ENCODE results near the gene P4HA3. TPM values are rescaled to one million over a fixed set of nuclear protein-coding genes. Genes with fewer than 3 reads are reported as not detected.

Gene P4HA3
- total RNA-seq, 4 donors from 2014 or later = 0.51 to 1.9 (median 0.64) TPM; not detected in 1

DNA sequence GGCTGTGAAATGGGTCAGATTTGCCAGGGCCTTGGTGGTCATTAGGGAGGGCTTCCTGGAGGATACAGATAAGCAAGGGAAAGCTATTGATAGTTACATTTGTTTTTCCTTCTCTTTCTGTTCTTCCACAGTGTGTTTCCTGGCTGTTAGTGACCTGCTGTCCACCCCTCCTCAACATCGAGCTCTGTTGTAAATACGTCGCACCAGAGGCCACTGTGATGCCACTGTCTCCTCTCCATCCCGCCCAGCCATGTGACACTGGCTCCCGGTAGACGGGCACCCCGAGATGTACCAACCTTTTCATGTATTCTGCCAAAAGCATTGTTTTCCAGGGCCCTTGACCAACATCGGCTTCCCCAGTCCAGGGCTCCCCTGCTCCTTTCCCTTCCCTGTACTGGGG is 58.1 kb downstream of the P4HA3 start:
- H3K36me3 ChIP-seq = no peaks in the 10 kb centered on the region
- H3K4me1 ChIP-seq = peaks cover 0 to 4% of the 10 kb centered on the region in 2 donors
- H3K27ac ChIP-seq = no peak overlapping the region
- no peak for DNase-seq
- no peaks in the 10 kb centered on the region for H3K27me3 ChIP-seq
- H3K4me3 ChIP-seq = no peak overlapping the region
- no peaks in the 10 kb centered on the region for H3K9me3 ChIP-seq
- TF ChIP-seq CTCF (IDR thresholded peaks at IDR 0.05) (no peak), POLR2A (IDR thresholded peaks at IDR 0.05) (no peak)
- intact Hi-C loops (cut with DNase I; ENCODE audit: low total_unique reads) = loop anchor here (5.0 to 10.0 kb wide), 2 partner anchors 74 to 131 kb away; no protein-coding TSS in a partner anchor

- Histone ChIP-seq H3K27ac (no peak overlapping the region), H3K27me3 (no peaks in the 10 kb centered on the region), H3K4me1 (no peaks in the 10 kb centered on the region), H3K9me3 (no peaks in the 10 kb centered on the region), H3K4me3 (no peak overlapping the region), H3K36me3 (no peaks in the 10 kb centered on the region)
- intact Hi-C loops (cut with DNase I; ENCODE audit: low total_unique reads) = no loop called here
- TF ChIP-seq POLR2A (IDR thresholded peaks at IDR 0.05) (no peak), CTCF (IDR thresholded peaks at IDR 0.05) (no peak)
- no peak for DNase-seq
Observed at GRCh38 chr11:74249496-74249895, 61.9 kb downstream of the P4HA3 start.

DNA sequence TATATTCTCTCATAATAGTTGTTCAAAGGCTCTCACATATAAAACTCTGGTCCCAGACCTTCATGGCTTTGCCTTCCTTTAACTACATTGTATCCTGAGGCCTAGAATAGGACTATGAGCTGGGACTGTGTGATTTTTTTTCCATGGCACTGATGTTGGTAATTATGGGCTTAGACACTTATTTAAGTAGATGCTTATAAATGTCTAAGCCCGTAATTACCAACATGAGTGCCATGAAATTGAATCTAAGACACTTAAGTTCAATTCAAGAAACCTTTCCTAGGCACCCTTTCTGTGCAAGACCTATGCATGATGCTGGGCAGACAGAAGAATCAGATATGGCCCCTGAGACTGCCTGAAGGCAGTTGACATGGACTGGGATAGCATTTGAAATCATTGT is 63.0 kb downstream of the P4HA3 start:
- H3K4me1 ChIP-seq = no peaks in the 10 kb centered on the region
- H3K9me3 ChIP-seq = no peaks in the 10 kb centered on the region
- H3K27me3 ChIP-seq = no peaks in the 10 kb centered on the region
- no peaks in the 10 kb centered on the region for H3K36me3 ChIP-seq
- intact Hi-C loops (cut with DNase I; ENCODE audit: low total_unique reads) = no loop called here
- no peak for DNase-seq
- TF ChIP-seq CTCF (IDR thresholded peaks at IDR 0.05) (no peak), POLR2A (IDR thresholded peaks at IDR 0.05) (no peak)
- no peak overlapping the region for H3K4me3 ChIP-seq
- H3K27ac ChIP-seq = no peak overlapping the region

DNA sequence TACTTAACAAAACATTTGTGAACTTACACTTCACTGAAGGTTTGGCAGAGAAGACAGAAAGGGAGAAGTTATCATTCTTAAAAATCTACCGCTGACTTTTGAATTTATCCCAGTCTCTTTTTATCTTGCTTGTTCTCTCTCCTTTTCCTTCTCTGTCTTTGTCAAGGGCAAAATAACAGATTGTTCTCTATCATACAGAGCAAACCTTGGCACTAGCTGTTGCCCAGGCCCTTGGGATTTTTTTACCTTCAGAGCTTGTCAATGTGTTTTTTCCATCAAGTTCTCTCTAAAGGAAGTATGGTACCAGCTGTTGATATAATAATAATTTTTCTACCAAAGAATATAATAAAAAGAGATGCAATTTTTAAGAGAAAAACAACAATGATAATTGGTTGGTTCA is 73.2 kb downstream of the P4HA3 start:
- H3K36me3 ChIP-seq = no peaks in the 10 kb centered on the region
- DNase-seq = no peak
- TF ChIP-seq POLR2A (IDR thresholded peaks at IDR 0.05) (no peak), CTCF (IDR thresholded peaks at IDR 0.05) (no peak)
- H3K27ac ChIP-seq = no peak overlapping the region
- H3K27me3 ChIP-seq = no peaks in the 10 kb centered on the region
- no peaks in the 10 kb centered on the region for H3K9me3 ChIP-seq
- no peaks in the 10 kb centered on the region for H3K4me1 ChIP-seq
- no peak overlapping the region for H3K4me3 ChIP-seq
- intact Hi-C loops (cut with DNase I; ENCODE audit: low total_unique reads) = no loop called here

DNA sequence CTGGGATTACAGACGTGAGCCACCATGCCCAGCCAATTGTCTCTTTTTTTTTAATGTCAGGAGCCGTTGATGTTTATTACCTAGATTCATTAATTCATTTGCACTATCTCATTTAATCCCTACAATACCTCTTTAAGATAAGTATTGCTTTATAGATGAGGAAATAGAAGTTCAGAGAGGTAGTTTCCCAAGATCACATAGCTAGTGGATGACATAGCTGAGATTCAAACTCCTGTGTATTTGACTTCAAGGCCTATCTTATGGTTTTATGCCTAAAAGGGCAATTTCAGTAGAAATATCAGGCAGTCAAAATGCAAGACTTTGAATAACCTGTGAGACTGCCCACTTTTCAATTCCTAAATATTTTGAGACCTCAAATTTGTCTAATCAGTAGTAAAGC is 73.9 kb downstream of the P4HA3 start:
- TF ChIP-seq POLR2A (IDR thresholded peaks at IDR 0.05) = no peak
- TF ChIP-seq CTCF (IDR thresholded peaks at IDR 0.05) = no peak

More for the DNA sequence above, 73.9 kb downstream of the P4HA3 start:
- no peaks in the 10 kb centered on the region for H3K4me1 ChIP-seq
- no peak overlapping the region for H3K4me3 ChIP-seq
- no peak overlapping the region for H3K27ac ChIP-seq
- no peaks in the 10 kb centered on the region for H3K27me3 ChIP-seq
- intact Hi-C loops (cut with DNase I; ENCODE audit: low total_unique reads) = no loop called here
- no peaks in the 10 kb centered on the region for H3K36me3 ChIP-seq
- H3K9me3 ChIP-seq = no peaks in the 10 kb centered on the region
- DNase-seq = no peak
